ENCODE measurements around the gene GALNT10. TPM values are rescaled to one million over a fixed set of nuclear protein-coding genes. Genes with fewer than 3 reads are reported as not detected.

The GALNT10 gene
- total and polyA plus RNA-seq, 9 of the 15 experiments (the other 6 are each of a cell fraction or from before 2014, with no cell fraction given): 4.6 to 37.1 (median 13.3) TPM

DNA sequence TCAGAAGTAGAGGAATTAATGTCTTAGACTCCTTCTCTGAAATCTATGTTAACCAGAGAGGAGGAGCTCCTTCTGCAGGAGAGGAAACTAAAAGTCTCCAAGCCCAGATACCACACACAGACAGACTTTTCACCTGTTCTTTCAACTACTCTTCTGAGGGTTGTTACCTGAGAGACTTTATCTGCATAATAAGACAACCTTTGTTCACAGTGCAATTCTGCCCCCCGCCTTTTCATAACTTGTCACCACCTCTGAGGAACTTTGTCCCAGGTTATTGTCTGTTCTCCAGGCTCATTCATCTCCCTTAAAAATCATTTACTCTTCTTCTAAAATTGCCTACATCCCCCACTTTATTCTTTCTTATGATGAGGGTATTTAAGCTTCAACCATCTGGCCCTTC lies 9.4 kb upstream of the GALNT10 start (continued):
- TF ChIP-seq, protein P1, sequence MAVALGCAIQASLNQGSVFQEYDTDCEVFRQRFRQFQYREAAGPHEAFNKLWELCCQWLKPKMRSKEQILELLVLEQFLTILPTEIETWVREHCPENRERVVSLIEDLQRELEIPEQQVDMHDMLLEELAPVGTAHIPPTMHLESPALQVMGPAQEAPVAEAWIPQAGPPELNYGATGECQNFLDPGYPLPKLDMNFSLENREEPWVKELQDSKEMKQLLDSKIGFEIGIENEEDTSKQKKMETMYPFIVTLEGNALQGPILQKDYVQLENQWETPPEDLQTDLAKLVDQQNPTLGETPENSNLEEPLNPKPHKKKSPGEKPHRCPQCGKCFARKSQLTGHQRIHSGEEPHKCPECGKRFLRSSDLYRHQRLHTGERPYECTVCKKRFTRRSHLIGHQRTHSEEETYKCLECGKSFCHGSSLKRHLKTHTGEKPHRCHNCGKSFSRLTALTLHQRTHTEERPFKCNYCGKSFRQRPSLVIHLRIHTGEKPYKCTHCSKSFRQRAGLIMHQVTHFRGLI (CRISPR knock-in tag; IDR thresholded peaks at IDR 0.05): no peak
- TF ChIP-seq PHF21A (IDR thresholded peaks at IDR 0.05; ENCODE audit: borderline replicate concordance, low read depth): no peak

DNA sequence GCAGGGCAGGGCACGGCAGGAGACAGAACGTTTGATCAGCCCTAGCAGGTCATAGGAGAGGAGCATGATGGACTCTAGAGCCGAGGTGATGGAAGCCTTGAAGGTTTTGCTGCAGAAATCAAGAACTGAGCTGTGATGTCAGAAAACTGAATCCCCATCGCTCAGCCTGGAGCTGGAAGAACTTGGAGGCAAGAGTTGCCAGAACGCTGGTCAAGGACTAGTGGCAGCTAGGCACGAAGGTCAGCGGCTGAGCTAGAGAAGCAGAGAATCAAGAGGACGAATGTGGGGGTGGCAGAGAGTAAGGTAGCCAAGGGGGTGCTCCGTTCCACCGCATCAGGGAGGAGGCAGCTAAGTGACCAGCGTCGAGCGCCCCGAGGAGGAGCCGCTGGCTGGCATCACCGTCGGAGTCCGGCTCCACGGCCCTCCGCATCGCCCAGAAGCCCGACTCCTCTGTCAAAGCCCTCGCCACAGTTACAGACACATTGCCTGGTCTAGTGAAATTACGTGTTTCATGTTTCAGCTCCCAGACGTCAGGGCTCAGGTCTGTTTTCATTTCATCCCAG lies 1.2 kb upstream of the GALNT10 start:
- Histone ChIP-seq H3K4me1 (replicated peaks in 1 of 2; ENCODE audit: control insufficient read depth in 2 of 2, insufficient read depth in 2 of 2, low read length in 2 of 2) (peaks cover 13 to 21% of the 10 kb centered on the region in 2 experiments; a peak in 4 of 5 replicates), H3K27ac (ENCODE audit: extremely low read depth, low read depth, low read length) (no peak overlapping the region; the same call in 2 of the 3 replicates), H3K27me3 (ENCODE audit: control insufficient read depth in 2 of 2, insufficient read depth in 2 of 2, low read length in 2 of 2) (no peaks in the 10 kb centered on the region), H3K79me2 (ENCODE audit: control insufficient read depth, insufficient read depth, low read length) (peaks cover 23% of the 10 kb centered on the region), H3K36me3 (ENCODE audit: control insufficient read depth, insufficient read depth, low read length) (0 out of 3 replicates have a peak, but pooled peaks cover 2% of the 10 kb centered on the region), H3K9ac (ENCODE audit: insufficient read depth in 1 of 2, low read depth in 2 of 2, low read length in 2 of 2) (peak overlapping the region; percentile 79 to 96; a peak in 3 of 4 replicates), H3K9me1 (ENCODE audit: control insufficient read depth, insufficient read depth, low read length) (no peaks in the 10 kb centered on the region), H3K4me2 (ENCODE audit: insufficient read depth, low read length) (peak overlapping the region; percentile 84), H3K4me3 (peak overlapping the region; percentile 73), H3K9me3 (replicated peaks; ENCODE audit: control insufficient read depth, insufficient read depth, low read depth, low read length) (no peaks in the 10 kb centered on the region), H2AFZ (ENCODE audit: low read depth, low read length) (peak overlapping the region; percentile 94), H4K20me1 (replicated peaks; ENCODE audit: control insufficient read depth, insufficient read depth, low read length) (no peaks in the 10 kb centered on the region)
- intact Hi-C loops (cut with micrococcal nuclease): no loop called here
- ChIA-PET CTCF (ENCODE audit: low intra/inter-chr PET ratio) (interaction anchor here (0.7 kb wide), 1 partner anchor 25 kb away, joined by 3 read pairs; no protein-coding TSS in a partner anchor), POLR2A (interaction anchor here (0.7 to 4.0 kb wide), 10 partner anchors 8 to 196 kb away, joined by 3 to 17 read pairs (median 4); partner anchors contain the start of gene MFAP3)
- WGBS (ENCODE audit: insufficient coverage, low coverage, missing lambda C conversion rate): 27% methylated on average over 25 of the region's 25 CpGs
- in situ Hi-C loops (cut with MboI): loop anchor here (10.0 kb wide), 1 partner anchor 205 kb away; no protein-coding TSS in a partner anchor
- DNase-seq (ENCODE audit: extremely low read depth in 1 of 4, low spot score in 3 of 4) (no peak), FAIRE-seq (no peak), ATAC-seq (no peak)
- BruUV-seq (replicated peaks): TSS peak; percentile 75
- TF ChIP-seq HNRNPUL1 (IDR thresholded peaks at IDR 0.05; ENCODE audit: low read length) (no peak), ZNF695 (CRISPR knock-in tag; IDR thresholded peaks at IDR 0.05) (no peak), ZNF217 (CRISPR knock-in tag; IDR thresholded peaks at IDR 0.05) (no peak), EGR1 (conservative IDR thresholded peaks at IDR 0.05) (0 out of 2 replicates have a peak, but pooled peaks have one; percentile 19), RFX7 (CRISPR knock-in tag; IDR thresholded peaks at IDR 0.05) (no peak), HMG20B (CRISPR knock-in tag; IDR thresholded peaks at IDR 0.05) (no peak), DMBX1 (CRISPR knock-in tag; IDR thresholded peaks at IDR 0.05; ENCODE audit: borderline replicate concordance) (no peak), MECOM (CRISPR knock-in tag; IDR thresholded peaks at IDR 0.05) (no peak)

Data from K562 (cell line).